HG02981 (cell line): ENCODE results near the gene HACL1.

Experiments used
- ATAC-seq: cut with Tn5 transposase; IDR thresholded peaks from one replicate; pipeline ENCODE4 v1.9.1; 2021; ENCODE audit warnings: mild to moderate bottlenecking, moderate library complexity; ENCODE audit not compliant: unreplicated experiment

HACL1 gene

GRCh38 chr3:15601399-15602145 is at the start of gene HACL1, which contains the start of gene BTD:
HACL1 (minus strand) TSS chr3:15601569; CDS start chr3:15601463, 106 bp downstream.
BTD (plus strand) TSS chr3:15601745; CDS start chr3:15635440, 33,695 bp downstream.
- ATAC-seq = peak; percentile 92

GRCh38 chr3:15649858-15650257 is 48.5 kb upstream of the HACL1 start:
- no peak for ATAC-seq

GRCh38 chr3:15649341-15649740 is 48.0 kb upstream of the HACL1 start:
- no peak for ATAC-seq

- ATAC-seq = peak; percentile 90
These were observed 46.3 kb upstream of the HACL1 start for GRCh38 chr3:15647611-15648167.

- peak; percentile 32 for ATAC-seq
These were observed 45.6 kb upstream of the HACL1 start for GRCh38 chr3:15646851-15647511.

- ATAC-seq = no peak
These were observed 44.6 kb upstream of the HACL1 start for GRCh38 chr3:15645740-15646501.

- no peak for ATAC-seq
These were observed 43.9 kb upstream of the HACL1 start for GRCh38 chr3:15645246-15645645.

- ATAC-seq = no peak
These were observed 37.5 kb upstream of the HACL1 start for GRCh38 chr3:15638891-15639262.

- ATAC-seq = no peak
These were observed 37.0 kb upstream of the HACL1 start for GRCh38 chr3:15638193-15638890.

- ATAC-seq = peak; percentile 35
These were observed 36.0 kb upstream of the HACL1 start for GRCh38 chr3:15637131-15637951.

GRCh38 chr3:15636028-15636709 is 34.8 kb upstream of the HACL1 start:
- peak; percentile 51 for ATAC-seq

GRCh38 chr3:15635121-15635661 is 33.8 kb upstream of the HACL1 start:
- no peak for ATAC-seq

GRCh38 chr3:15634671-15635070 is 33.3 kb upstream of the HACL1 start:
- no peak for ATAC-seq

- ATAC-seq = no peak
These were observed 32.6 kb upstream of the HACL1 start for GRCh38 chr3:15633766-15634598.

GRCh38 chr3:15633159-15633558 is 31.8 kb upstream of the HACL1 start:
- ATAC-seq = no peak

GRCh38 chr3:15632212-15632580 is 30.8 kb upstream of the HACL1 start:
- no peak for ATAC-seq

- ATAC-seq = no peak
These were observed 30.2 kb upstream of the HACL1 start for GRCh38 chr3:15631426-15632211.
